IgD-negative memory B cell (primary cell): Measurements from ENCODE around the gene DEFB121. TPM values are rescaled to one million over a fixed set of nuclear protein-coding genes. Genes with fewer than 3 reads are reported as not detected.
"Not testable (repeated sequence)": the region's sequence is repeated elsewhere in the genome, so short reads cannot be mapped to it uniquely, and the experiment has no call there.

Source experiments
- H3K27ac Mint-ChIP-seq, 3 donors: one replicate each; pipeline ENCODE4 v1.8.0; 2020 to 2022; ENCODE audit warnings: mild to moderate bottlenecking in 3 of 3, mixed read lengths in 3 of 3, moderate library complexity in 1 of 3
- H3K27me3 Mint-ChIP-seq: one replicate; pipeline ENCODE4 v1.8.0; 2021; ENCODE audit warnings: mixed read lengths
- H3K36me3 Mint-ChIP-seq: one replicate; pipeline ENCODE4 v1.8.0; 2020; ENCODE audit warnings: mild to moderate bottlenecking, mixed read lengths
- H3K4me1 Mint-ChIP-seq, 3 donors: one replicate each; pipeline ENCODE4 v1.8.0; 2020 to 2022; ENCODE audit warnings: mixed read lengths in 3 of 3, mild to moderate bottlenecking in 1 of 3
- H3K4me3 Mint-ChIP-seq, 4 donors: one replicate each; pipeline ENCODE4 v1.8.0; 2020 to 2022; ENCODE audit warnings: mild to moderate bottlenecking in 4 of 4, mixed read lengths in 4 of 4, moderate library complexity in 3 of 4
- H3K9me3 Mint-ChIP-seq, 3 donors: one replicate each; pipeline ENCODE4 v1.8.0; 2020 to 2021; ENCODE audit warnings: mixed read lengths in 3 of 3, mild to moderate bottlenecking in 1 of 3
- polyA plus RNA-seq: library from polyadenylated mRNA; unstranded; fragments of 300-500 nt; fragmentation: Illumina TruSeq; gene quantifications from one replicate; pipeline ENCODE4 v1.2.3, GENCODE V29; 2021

Gene DEFB121
- polyA plus RNA-seq, 1 donor from 2014 or later: not detected

- no peak overlapping the region for H3K4me3 Mint-ChIP-seq
- H3K27ac Mint-ChIP-seq: no peak overlapping the region
- H3K9me3 Mint-ChIP-seq: peaks cover 0 to 3% (median 0%) of the 10 kb centered on the region in 3 donors
- H3K36me3 Mint-ChIP-seq: no peaks in the 10 kb centered on the region
- H3K27me3 Mint-ChIP-seq: peaks cover 1% of the 10 kb centered on the region
- no peaks in the 10 kb centered on the region for H3K4me1 Mint-ChIP-seq
Observed at GRCh38 chr20:31403886-31404285, 2.1 kb downstream of the DEFB121 start.

DNA sequence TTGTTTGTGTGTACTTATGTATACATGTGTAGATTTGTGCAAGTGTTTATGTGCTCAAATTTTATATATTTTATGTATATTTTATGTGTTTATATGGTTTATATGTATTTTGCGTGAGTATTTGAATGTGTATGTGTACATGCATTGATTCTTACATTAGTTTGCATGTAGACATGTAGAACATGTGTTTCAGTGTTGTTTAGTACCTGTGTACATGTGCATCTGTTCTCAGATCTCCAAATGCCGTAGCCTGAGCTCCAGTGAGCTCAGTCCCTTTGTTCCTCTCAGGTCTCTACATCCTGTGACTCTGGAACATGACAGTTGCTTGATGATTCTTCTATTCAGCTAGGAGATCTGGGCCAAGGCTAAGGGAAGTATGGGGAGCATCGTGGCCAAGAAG lies 11.1 kb downstream of the DEFB121 start:
- Mint-ChIP-seq H3K27ac (no peak overlapping the region), H3K27me3 (peaks cover 8% of the 10 kb centered on the region), H3K4me3 (no peak overlapping the region), H3K4me1 (no peaks in the 10 kb centered on the region), H3K36me3 (peaks cover 2% of the 10 kb centered on the region), H3K9me3 (peaks cover 0 to 5% (median 0%) of the 10 kb centered on the region in 3 donors)

- peaks cover 2% of the 10 kb centered on the region for H3K36me3 Mint-ChIP-seq
- H3K4me3 Mint-ChIP-seq: no peak overlapping the region
- peaks cover 11% of the 10 kb centered on the region for H3K27me3 Mint-ChIP-seq
- H3K27ac Mint-ChIP-seq: no peak overlapping the region
- H3K4me1 Mint-ChIP-seq: no peaks in the 10 kb centered on the region
- peaks cover 0 to 2% (median 0%) of the 10 kb centered on the region in 3 donors for H3K9me3 Mint-ChIP-seq
Observed at GRCh38 chr20:31392836-31393235, 13.2 kb downstream of the DEFB121 start.

GRCh38 chr20:31390490-31390889 lies 15.5 kb downstream of the DEFB121 start, which contains the start of gene DEFB119:
Gene DEFB119 (minus strand): TSS chr20:31390590. CDS start chr20:31390483, 107 bp downstream.
- peaks cover 0 to 4% (median 1%) of the 10 kb centered on the region in 3 donors for H3K9me3 Mint-ChIP-seq
- H3K36me3 Mint-ChIP-seq: peaks cover 2% of the 10 kb centered on the region
- H3K4me3 Mint-ChIP-seq: no peak within 1 kb of the TSS
- H3K27ac Mint-ChIP-seq: no peak within 1 kb of the TSS
- no peaks in the 10 kb centered on the region for H3K4me1 Mint-ChIP-seq
- peaks cover 6% of the 10 kb centered on the region for H3K27me3 Mint-ChIP-seq

GRCh38 chr20:31374346-31374745 lies 31.7 kb downstream of the DEFB121 start:
- Mint-ChIP-seq H3K4me3 (no peak overlapping the region), H3K27ac (no peak overlapping the region), H3K27me3 (no peaks in the 10 kb centered on the region), H3K9me3 (peaks cover 0 to 11% (median 3%) of the 10 kb centered on the region in 3 donors), H3K4me1 (no peaks in the 10 kb centered on the region), H3K36me3 (no peaks in the 10 kb centered on the region)

DNA sequence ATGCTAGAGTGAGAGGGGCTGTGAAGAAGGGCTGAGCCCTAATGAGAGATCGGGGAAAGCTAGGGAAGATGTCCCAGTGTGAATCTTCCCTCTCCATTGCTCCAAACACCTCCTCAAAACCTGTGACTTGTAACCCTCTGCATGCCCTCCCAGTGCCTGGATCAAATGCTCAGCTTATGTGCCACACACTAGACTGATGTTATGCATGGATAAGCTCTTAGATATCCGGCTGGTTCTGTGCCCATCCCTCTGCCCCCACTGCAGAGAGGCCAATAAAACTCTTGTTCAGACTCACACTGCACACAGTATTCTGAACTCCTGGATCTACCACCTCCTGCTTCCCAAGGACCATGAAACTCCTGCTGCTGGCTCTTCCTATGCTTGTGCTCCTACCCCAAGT lies 37.7 kb downstream of the DEFB121 start, which contains the start of gene DEFB118:
DEFB118 (plus strand) TSS at position 301 of the 400 bp plus-strand sequence; CDS start at position 351, 50 bp downstream.
- Mint-ChIP-seq H3K9me3 (peaks cover 3 to 7% (median 7%) of the 10 kb centered on the region in 3 donors), H3K27ac (no peak within 1 kb of the TSS), H3K36me3 (no peaks in the 10 kb centered on the region), H3K27me3 (no peaks in the 10 kb centered on the region), H3K4me3 (no peak within 1 kb of the TSS), H3K4me1 (no peaks in the 10 kb centered on the region)

- H3K27ac Mint-ChIP-seq, H3K27me3 Mint-ChIP-seq, H3K36me3 Mint-ChIP-seq, H3K4me3 Mint-ChIP-seq, H3K4me1 Mint-ChIP-seq: not testable (repeated sequence)
- peaks cover 6 to 11% (median 10%) of the 10 kb centered on the region in 3 donors for H3K9me3 Mint-ChIP-seq
Observed at GRCh38 chr20:31364272-31364671, 41.7 kb downstream of the DEFB121 start.

DNA sequence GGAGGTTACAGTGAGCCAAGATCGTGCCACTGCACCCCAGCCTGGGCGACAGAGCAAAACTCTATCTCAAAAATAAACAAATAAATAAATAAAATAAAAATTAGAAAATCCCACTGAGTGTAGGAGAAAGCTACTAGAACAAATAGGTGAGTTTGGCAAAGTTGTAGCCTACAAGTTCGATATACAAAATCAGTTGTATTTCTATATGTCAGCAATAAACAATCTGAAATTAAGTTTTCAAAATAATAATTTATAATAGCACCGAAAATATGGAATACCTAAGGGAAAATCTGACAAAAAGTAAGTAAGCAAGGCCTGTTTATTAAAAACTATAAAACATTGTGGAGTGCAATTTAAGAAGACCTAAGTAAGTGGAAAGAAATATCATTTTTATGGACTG lies 42.7 kb downstream of the DEFB121 start:
- H3K9me3 Mint-ChIP-seq: peaks cover 6 to 11% (median 10%) of the 10 kb centered on the region in 3 donors
- H3K4me1 Mint-ChIP-seq: no peaks in the 10 kb centered on the region
- H3K27me3 Mint-ChIP-seq: no peaks in the 10 kb centered on the region
- H3K36me3 Mint-ChIP-seq: no peaks in the 10 kb centered on the region
- H3K4me3 Mint-ChIP-seq: no peak overlapping the region
- H3K27ac Mint-ChIP-seq: no peak overlapping the region

DNA sequence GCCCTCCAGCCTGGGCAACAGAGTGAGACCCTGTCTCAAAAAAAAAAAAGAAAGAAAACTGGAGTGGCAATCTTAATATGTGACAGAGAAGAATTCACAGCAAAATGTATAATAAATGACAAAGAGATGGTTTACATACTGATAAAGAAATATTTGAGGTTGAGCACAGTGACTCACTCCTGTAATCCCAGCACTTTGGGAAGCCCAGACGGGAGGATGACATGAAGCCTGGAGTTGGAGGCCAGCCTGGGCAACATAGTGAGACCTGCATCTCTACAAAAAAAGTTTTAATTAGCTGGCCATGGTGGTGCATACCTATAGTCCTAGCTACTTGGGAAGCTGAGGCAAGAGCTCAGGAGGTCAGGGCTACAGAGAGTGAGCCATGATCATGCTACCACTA lies 50.0 kb downstream of the DEFB121 start:
- H3K36me3 Mint-ChIP-seq: no peaks in the 10 kb centered on the region
- H3K4me3 Mint-ChIP-seq: no peak overlapping the region
- peaks cover 0 to 3% (median 2%) of the 10 kb centered on the region in 3 donors for H3K9me3 Mint-ChIP-seq
- no peak overlapping the region for H3K27ac Mint-ChIP-seq
- peaks cover 1% of the 10 kb centered on the region for H3K27me3 Mint-ChIP-seq
- no peaks in the 10 kb centered on the region for H3K4me1 Mint-ChIP-seq

Other genes with a start within 250 kb of the DEFB121 start
- gene DEFB115, start 148.6 kb downstream of the DEFB121 start, polyA plus RNA-seq: not detected
- gene DEFB116, start 97.6 kb downstream of the DEFB121 start, polyA plus RNA-seq: not detected
- gene DEFB118, start 37.6 kb downstream of the DEFB121 start, polyA plus RNA-seq: not detected
- gene DEFB119, start 15.6 kb downstream of the DEFB121 start, polyA plus RNA-seq: not detected
- gene DEFB123, start 34.4 kb upstream of the DEFB121 start, polyA plus RNA-seq: not detected
- not detected for gene DEFB124, start 68.9 kb upstream of the DEFB121 start, polyA plus RNA-seq
- not detected for gene REM1, start 69.1 kb upstream of the DEFB121 start, polyA plus RNA-seq
- 109 TPM for gene HM13, start 108.2 kb upstream of the DEFB121 start, polyA plus RNA-seq
- 2.2 TPM for gene ID1, start 199.1 kb upstream of the DEFB121 start, polyA plus RNA-seq
- gene COX4I2, start 231.7 kb upstream of the DEFB121 start, polyA plus RNA-seq: 0.38 TPM